Epidermal melanocyte (primary cell): ENCODE data around the gene TMC8.

Experiments
- DNase-seq: peaks from one replicate; pipeline ENCODE4 v3.0.0; 2011; ENCODE audit warnings: low spot score; ENCODE audit not compliant: insufficient read length

Gene TMC8

GRCh38 chr17:78179372-78179771 is 48.8 kb downstream of the TMC8 start:
- no peak for DNase-seq

GRCh38 chr17:78180083-78180482 is 49.5 kb downstream of the TMC8 start:
- no peak for DNase-seq

- DNase-seq: no peak
Observed at GRCh38 chr17:78180508-78180907, 49.9 kb downstream of the TMC8 start.

- DNase-seq: no peak
Observed at GRCh38 chr17:78182504-78182903, 51.9 kb downstream of the TMC8 start.

- no peak for DNase-seq
Observed at GRCh38 chr17:78183916-78184315, 53.3 kb downstream of the TMC8 start.

GRCh38 chr17:78184351-78184750 is 53.8 kb downstream of the TMC8 start:
- no peak for DNase-seq

- DNase-seq: no peak
Observed at GRCh38 chr17:78184868-78185267, 54.3 kb downstream of the TMC8 start.

- no peak for DNase-seq
Observed at GRCh38 chr17:78185981-78186691, 55.6 kb downstream of the TMC8 start.

- DNase-seq: peak; percentile 99
Observed at GRCh38 chr17:78186692-78187595, 56.4 kb downstream of the TMC8 start, which contains the start of the genes AFMID and TK1. TSS of gene AFMID (plus strand) at chr17:78187362. CDS start at chr17:78187371, 9 bp downstream. TSS of gene TK1 (minus strand) at chr17:78187052. CDS start at chr17:78186994, 58 bp downstream.
